Calu3 (cell line): Measurements from ENCODE around the gene F7. TPM values are rescaled to one million over a fixed set of nuclear protein-coding genes. Genes with fewer than 3 reads are reported as not detected.

ENCODE experiments used
- BruUV-seq: library from RNA; stranded (reverse); fragments of 400-500 nt; replicated peaks from 2 replicates; lab custom pipeline; 2021; lab: Mats Ljungman, UMichigan
- CTCF ChIA-PET: fragments of 300-600 bp; sonication (Branson Sonifier 250); formaldehyde crosslinking; loops from one replicate; lab custom pipeline; 2022; ENCODE audit warnings: antibody characterized with exemption; lab: Charles Lee
- DNase-seq: peaks from one replicate; pipeline ENCODE4 v3.0.0; 2022
- H3K27ac Mint-ChIP-seq: one replicate; pipeline ENCODE4 v1.8.0; 2022; ENCODE audit warnings: mixed read lengths; ENCODE audit not compliant: unreplicated experiment
- H3K27me3 Mint-ChIP-seq: one replicate; pipeline ENCODE4 v1.8.0; 2022; ENCODE audit warnings: mixed read lengths; ENCODE audit not compliant: unreplicated experiment
- H3K36me3 Mint-ChIP-seq: one replicate; pipeline ENCODE4 v1.8.0; 2022; ENCODE audit warnings: mild to moderate bottlenecking, moderate library complexity, mixed read lengths; ENCODE audit not compliant: insufficient read depth, unreplicated experiment
- H3K4me1 Mint-ChIP-seq: one replicate; pipeline ENCODE4 v1.8.0; 2022; ENCODE audit warnings: mild to moderate bottlenecking, low read depth, mixed read lengths; ENCODE audit not compliant: unreplicated experiment
- H3K4me3 Mint-ChIP-seq: one replicate; pipeline ENCODE4 v1.8.0; 2022; ENCODE audit warnings: mild to moderate bottlenecking, low read depth, moderate library complexity, mixed read lengths; ENCODE audit not compliant: unreplicated experiment
- H3K9me3 Mint-ChIP-seq: one replicate; pipeline ENCODE4 v1.8.0; 2022; ENCODE audit warnings: low read depth, mixed read lengths; ENCODE audit not compliant: unreplicated experiment
- CTCF ChIP-seq: fragments of 200-600 bp; IDR thresholded peaks from one replicate; pipeline ENCODE4 v1.8.0; 2022; ENCODE audit warnings: antibody characterized with exemption; ENCODE audit not compliant: unreplicated experiment
- intact Hi-C: fragments of 100-400 bp; cut with micrococcal nuclease; formaldehyde crosslinking; loops from one replicate; pipeline ENCODE4 v1.10.0; 2022; ENCODE audit not compliant: unreplicated experiment
- total RNA-seq: library from RNA; stranded (reverse); gene quantifications from 2 replicates; pipeline ENCODE4 v1.2.3, GENCODE V29; 2022

F7 gene
- total RNA-seq, 1 experiment from 2014 or later = not detected

GRCh38 chr13:113152984-113153809, 47.6 kb downstream of the F7 start:
- DNase-seq = peak; percentile 2
- CTCF ChIA-PET = no interaction called here
- H3K36me3 Mint-ChIP-seq = peaks cover 13% of the 10 kb centered on the region
- BruUV-seq = no TSS peak
- H3K9me3 Mint-ChIP-seq = no peaks in the 10 kb centered on the region
- intact Hi-C loops = no loop called here
- TF ChIP-seq CTCF = no peak
- H3K4me1 Mint-ChIP-seq = peaks cover 11% of the 10 kb centered on the region
- H3K27me3 Mint-ChIP-seq = peaks cover 39% of the 10 kb centered on the region
- H3K4me3 Mint-ChIP-seq = peak overlapping the region; percentile 67
- peak overlapping the region; percentile 67 for H3K27ac Mint-ChIP-seq

GRCh38 chr13:113153810-113154748, 48.5 kb downstream of the F7 start:
- intact Hi-C loops = no loop called here
- H3K4me3 Mint-ChIP-seq = peak overlapping the region; percentile 67
- no peaks in the 10 kb centered on the region for H3K9me3 Mint-ChIP-seq
- peaks cover 44% of the 10 kb centered on the region for H3K27me3 Mint-ChIP-seq
- no peak overlapping the region for H3K27ac Mint-ChIP-seq
- peaks cover 11% of the 10 kb centered on the region for H3K4me1 Mint-ChIP-seq
- no peak for TF ChIP-seq CTCF
- H3K36me3 Mint-ChIP-seq = peaks cover 13% of the 10 kb centered on the region
- peak; percentile 34 for DNase-seq
- CTCF ChIA-PET = no interaction called here
- BruUV-seq = no TSS peak

- peaks cover 44% of the 10 kb centered on the region for H3K27me3 Mint-ChIP-seq
- TF ChIP-seq CTCF = no peak
- no peak for DNase-seq
- peaks cover 11% of the 10 kb centered on the region for H3K4me1 Mint-ChIP-seq
- H3K36me3 Mint-ChIP-seq = peaks cover 13% of the 10 kb centered on the region
- H3K27ac Mint-ChIP-seq = no peak overlapping the region
- no TSS peak for BruUV-seq
- CTCF ChIA-PET = no interaction called here
- intact Hi-C loops = no loop called here
- no peak overlapping the region for H3K4me3 Mint-ChIP-seq
- H3K9me3 Mint-ChIP-seq = no peaks in the 10 kb centered on the region
These were observed 49.6 kb downstream of the F7 start for GRCh38 chr13:113155201-113155600.

GRCh38 chr13:113155982-113156655, 50.5 kb downstream of the F7 start:
- CTCF ChIA-PET = no interaction called here
- intact Hi-C loops = no loop called here
- no peak overlapping the region for H3K27ac Mint-ChIP-seq
- H3K4me3 Mint-ChIP-seq = no peak overlapping the region
- H3K36me3 Mint-ChIP-seq = peaks cover 13% of the 10 kb centered on the region
- TF ChIP-seq CTCF = no peak
- DNase-seq = no peak
- H3K4me1 Mint-ChIP-seq = peaks cover 11% of the 10 kb centered on the region
- BruUV-seq = no TSS peak
- no peaks in the 10 kb centered on the region for H3K9me3 Mint-ChIP-seq
- peaks cover 47% of the 10 kb centered on the region for H3K27me3 Mint-ChIP-seq
